PC-9 (cell line): Measurements from ENCODE around the gene FUOM. TPM values are rescaled to one million over a fixed set of nuclear protein-coding genes. Genes with fewer than 3 reads are reported as not detected.

Source experiments
- BruUV-seq: library from RNA; stranded (reverse); fragments of 400-500 nt; replicated peaks from 2 replicates; lab custom pipeline; 2021; lab: Mats Ljungman, UMichigan
- CTCF ChIA-PET: fragments of 300-600 bp; sonication (Branson Sonifier 250); formaldehyde crosslinking; loops from one replicate; lab custom pipeline; 2022; ENCODE audit warnings: antibody characterized with exemption; lab: Charles Lee
- POLR2A ChIA-PET: fragments of 300-600 bp; sonication (Branson Sonifier 250); formaldehyde crosslinking; loops from one replicate; lab custom pipeline; 2022; ENCODE audit warnings: antibody characterized with exemption; ENCODE audit not compliant: unreplicated experiment; lab: Charles Lee
- DNase-seq, 2 experiments: peaks; one replicate each; pipeline versions ENCODE4 v3.0.0 to v3.0.0-alpha.2; 2015 to 2022; ENCODE audit warnings: mixed read lengths in 1 of 2
- H2AFZ ChIP-seq: fragments of 200-600 bp; sonication (generic); 2 replicates; pipeline ENCODE4 v1.8.1; 2017; ENCODE audit warnings: antibody characterized with exemption
- H3F3A ChIP-seq: fragments of 200-600 bp; sonication (generic); 2 replicates; pipeline ENCODE4 v1.8.1; 2017; ENCODE audit warnings: antibody characterized with exemption, mild to moderate bottlenecking, low read depth; ENCODE audit not compliant: insufficient read depth
- H3K27ac ChIP-seq: fragments of 200-600 bp; sonication (generic); 2 replicates; pipeline ENCODE4 v1.6.1; 2016; ENCODE audit warnings: mixed run types
- H3K27me3 ChIP-seq: fragments of 200-600 bp; sonication (generic); 2 replicates; pipeline ENCODE4 v1.6.1; 2016; ENCODE audit warnings: low read depth, mixed run types; ENCODE audit not compliant: insufficient read depth
- H3K36me3 ChIP-seq: fragments of 200-600 bp; sonication (generic); 2 replicates; pipeline ENCODE4 v1.6.1; 2016; ENCODE audit warnings: low read depth, mixed run types
- H3K4me1 ChIP-seq: fragments of 200-600 bp; sonication (generic); replicated peaks from 2 replicates; pipeline ENCODE4 v1.6.1; 2016; ENCODE audit warnings: mixed run types; ENCODE audit not compliant: insufficient read depth
- H3K4me2 ChIP-seq: fragments of 200-600 bp; sonication (generic); 2 replicates; pipeline ENCODE4 v1.6.1; 2017; ENCODE audit warnings: mixed run types
- H3K4me3 ChIP-seq: fragments of 200-600 bp; sonication (generic); 2 replicates; pipeline ENCODE4 v1.6.1; 2016; ENCODE audit warnings: mixed run types
- H3K79me2 ChIP-seq: fragments of 200-600 bp; sonication (generic); 2 replicates; pipeline ENCODE4 v1.6.1; 2017; ENCODE audit warnings: low read depth, mixed run types
- H3K9me2 ChIP-seq: fragments of 200-600 bp; sonication (generic); 2 replicates; pipeline ENCODE4 v1.8.1; 2017; ENCODE audit warnings: mild to moderate bottlenecking; ENCODE audit not compliant: insufficient read depth
- H3K9me3 ChIP-seq: fragments of 200-600 bp; sonication (generic); 2 replicates; pipeline ENCODE4 v1.8.1; 2016; ENCODE audit warnings: low read depth; ENCODE audit not compliant: insufficient read depth
- H4K20me1 ChIP-seq: fragments of 200-600 bp; sonication (generic); 2 replicates; pipeline ENCODE4 v1.8.1; 2017; ENCODE audit not compliant: insufficient read depth
- EZH2 ChIP-seq: fragments of 200-600 bp; sonication (generic); IDR thresholded peaks from 2 replicates; pipeline ENCODE4 v1.8.0; 2017; ENCODE audit warnings: antibody characterized with exemption, low read depth
- intact Hi-C: fragments of 100-400 bp; cut with micrococcal nuclease; formaldehyde crosslinking; loops from one replicate; pipeline ENCODE4 v1.10.0; 2022; ENCODE audit not compliant: unreplicated experiment
- total RNA-seq: library from RNA; stranded (reverse); gene quantifications from 2 replicates; pipeline ENCODE4 v1.2.3, GENCODE V29; 2021
- TF ChIP-seq, protein P1 (sequence below): fragments of 200-600 bp; sonication (generic); conservative IDR thresholded peaks from 2 replicates; pipeline ENCODE4 v1.6.1; 2017; ENCODE audit warnings: mixed run types, antibody characterized with exemption, mild to moderate bottlenecking, moderate library complexity

FUOM gene
- total RNA-seq, 1 experiment from 2014 or later, result 7.4 TPM

DNA sequence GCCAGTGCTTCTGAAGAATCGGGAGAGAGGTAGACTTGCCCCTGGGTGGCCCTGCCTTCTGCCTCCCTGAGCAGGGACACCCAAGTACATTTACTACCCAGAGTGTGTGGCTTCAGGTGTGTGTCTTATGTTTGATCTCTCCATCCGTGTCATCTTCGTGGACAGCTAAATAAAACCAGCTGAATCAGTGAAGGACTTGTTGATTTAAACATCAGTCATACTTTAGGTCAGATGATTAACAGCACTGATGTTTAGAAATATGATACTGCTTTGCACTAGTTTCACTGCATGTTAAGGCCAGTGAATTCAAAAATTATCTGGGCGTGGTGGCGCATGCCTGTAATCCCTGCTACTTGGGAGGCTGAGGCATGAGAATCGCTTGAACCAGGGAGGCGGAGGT lies 40.1 kb upstream of the FUOM start:
- H3K27me3 ChIP-seq, result no peaks in the 10 kb centered on the region
- no peak overlapping the region for H3K27ac ChIP-seq
- no TSS peak for BruUV-seq
- no peaks in the 10 kb centered on the region for H3K36me3 ChIP-seq
- no peak for DNase-seq
- no peak overlapping the region for H3K4me3 ChIP-seq
- peaks cover 27% of the 10 kb centered on the region for H3K79me2 ChIP-seq
- H2AFZ ChIP-seq, result no peak overlapping the region
- no peak overlapping the region for H3K4me2 ChIP-seq
- no peaks in the 10 kb centered on the region for H4K20me1 ChIP-seq
- ChIA-PET POLR2A (no interaction called here), CTCF (no interaction called here)
- H3K9me2 ChIP-seq, result no peaks in the 10 kb centered on the region
- no peaks in the 10 kb centered on the region for H3K9me3 ChIP-seq
- peaks cover 4% of the 10 kb centered on the region; the same call in 1 of the 2 replicates for H3F3A ChIP-seq
- intact Hi-C loops, result loop anchor here (10.0 kb wide), 1 partner anchor 73 kb away; no protein-coding TSS in a partner anchor
- TF ChIP-seq, protein P1, sequence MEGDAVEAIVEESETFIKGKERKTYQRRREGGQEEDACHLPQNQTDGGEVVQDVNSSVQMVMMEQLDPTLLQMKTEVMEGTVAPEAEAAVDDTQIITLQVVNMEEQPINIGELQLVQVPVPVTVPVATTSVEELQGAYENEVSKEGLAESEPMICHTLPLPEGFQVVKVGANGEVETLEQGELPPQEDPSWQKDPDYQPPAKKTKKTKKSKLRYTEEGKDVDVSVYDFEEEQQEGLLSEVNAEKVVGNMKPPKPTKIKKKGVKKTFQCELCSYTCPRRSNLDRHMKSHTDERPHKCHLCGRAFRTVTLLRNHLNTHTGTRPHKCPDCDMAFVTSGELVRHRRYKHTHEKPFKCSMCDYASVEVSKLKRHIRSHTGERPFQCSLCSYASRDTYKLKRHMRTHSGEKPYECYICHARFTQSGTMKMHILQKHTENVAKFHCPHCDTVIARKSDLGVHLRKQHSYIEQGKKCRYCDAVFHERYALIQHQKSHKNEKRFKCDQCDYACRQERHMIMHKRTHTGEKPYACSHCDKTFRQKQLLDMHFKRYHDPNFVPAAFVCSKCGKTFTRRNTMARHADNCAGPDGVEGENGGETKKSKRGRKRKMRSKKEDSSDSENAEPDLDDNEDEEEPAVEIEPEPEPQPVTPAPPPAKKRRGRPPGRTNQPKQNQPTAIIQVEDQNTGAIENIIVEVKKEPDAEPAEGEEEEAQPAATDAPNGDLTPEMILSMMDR, result no peak
- no peak for TF ChIP-seq EZH2
- peaks cover 7% of the 10 kb centered on the region; the same call in 1 of the 2 replicates for H3K4me1 ChIP-seq

DNA sequence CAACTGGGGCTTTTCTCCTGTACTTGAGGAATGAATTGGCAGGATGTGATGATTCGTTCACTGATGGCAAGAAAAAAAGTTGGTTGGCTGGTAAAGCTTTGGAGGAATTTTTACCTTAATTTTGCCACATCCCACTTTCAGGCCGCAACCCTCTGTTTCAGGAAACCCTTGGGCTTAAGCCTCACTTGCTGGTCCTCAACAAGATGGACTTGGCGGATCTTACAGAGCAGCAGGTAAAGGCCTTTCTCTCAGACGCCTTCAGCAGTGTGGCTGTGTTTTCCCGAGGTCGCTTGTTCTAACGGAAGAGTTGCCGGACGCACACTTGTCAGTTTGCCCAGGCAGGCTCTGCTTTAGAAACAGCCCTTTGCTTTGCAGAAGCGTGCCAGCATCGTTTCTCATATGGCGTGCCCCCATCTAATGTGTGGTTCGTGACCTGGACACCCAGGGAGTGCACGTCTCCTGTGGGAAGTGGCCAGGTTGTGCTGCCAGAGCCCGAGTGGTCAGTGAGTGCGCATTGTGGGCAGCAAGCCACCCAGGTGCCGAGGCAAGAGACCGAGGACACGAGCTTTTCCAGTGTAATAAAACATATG lies 38.3 kb upstream of the FUOM start:
- no peak overlapping the region for H3K27ac ChIP-seq
- H2AFZ ChIP-seq, result no peak overlapping the region
- CTCF ChIA-PET, result no interaction called here
- peaks cover 5% of the 10 kb centered on the region; the same call in 1 of the 2 replicates for H3F3A ChIP-seq
- H3K4me2 ChIP-seq, result no peak overlapping the region
- DNase-seq, result no peak
- no peaks in the 10 kb centered on the region for H3K27me3 ChIP-seq
- H3K9me2 ChIP-seq, result no peaks in the 10 kb centered on the region
- H3K36me3 ChIP-seq, result no peaks in the 10 kb centered on the region
- peaks cover 27% of the 10 kb centered on the region for H3K79me2 ChIP-seq
- H3K4me1 ChIP-seq, result peaks cover 7% of the 10 kb centered on the region; the same call in 1 of the 2 replicates
- no peak for TF ChIP-seq EZH2
- TF ChIP-seq, protein P1, result no peak
- no peak overlapping the region for H3K4me3 ChIP-seq
- no peaks in the 10 kb centered on the region for H3K9me3 ChIP-seq
- no TSS peak for BruUV-seq
- intact Hi-C loops, result loop anchor here (10.0 kb wide), 1 partner anchor 71 kb away; no protein-coding TSS in a partner anchor
- H4K20me1 ChIP-seq, result no peaks in the 10 kb centered on the region
- POLR2A ChIA-PET, result no interaction called here

DNA sequence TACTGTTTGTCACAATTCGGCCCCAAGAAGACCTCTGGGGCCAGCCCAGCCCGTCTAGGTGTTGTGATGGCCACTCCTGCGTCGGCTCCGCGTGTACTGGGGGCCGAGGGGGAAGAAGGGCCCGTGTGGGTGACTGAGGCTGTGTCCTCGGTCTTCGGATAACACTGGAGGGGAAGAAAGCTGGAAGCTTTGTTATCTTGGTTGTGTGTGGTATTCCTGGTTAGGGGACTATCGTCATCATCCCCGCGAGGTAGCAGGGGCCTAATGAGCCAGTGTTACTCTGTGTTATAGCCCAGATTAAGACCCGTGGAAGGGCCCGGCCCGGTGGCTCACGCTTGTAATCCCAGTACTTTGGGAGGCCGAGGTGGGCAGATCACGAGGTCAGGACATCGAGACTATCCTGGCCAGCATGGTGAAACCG lies 37.0 kb upstream of the FUOM start:
- POLR2A ChIA-PET, result no interaction called here
- peak overlapping the region; percentile 97 for H3K4me3 ChIP-seq

More for the DNA sequence above, 37.0 kb upstream of the FUOM start:
- no peaks in the 10 kb centered on the region for H3K9me2 ChIP-seq
- peaks cover 27% of the 10 kb centered on the region for H3K79me2 ChIP-seq
- no peaks in the 10 kb centered on the region for H3K36me3 ChIP-seq
- H4K20me1 ChIP-seq, result no peaks in the 10 kb centered on the region
- intact Hi-C loops, result loop anchor here (2.0 to 10.0 kb wide), 2 partner anchors 16 to 70 kb away; partner anchors contain the start of gene PAOX
- H3K4me2 ChIP-seq, result peak overlapping the region; percentile 89
- peak overlapping the region; percentile 87 for H2AFZ ChIP-seq
- CTCF ChIA-PET, result interaction anchor here (0.5 kb wide), 1 partner anchor 34 kb away, joined by 8 read pairs; no protein-coding TSS in a partner anchor
- no peak for TF ChIP-seq EZH2
- TF ChIP-seq, protein P1, result no peak
- no peak for DNase-seq
- H3K9me3 ChIP-seq, result no peaks in the 10 kb centered on the region
- peaks cover 7% of the 10 kb centered on the region; the same call in 1 of the 2 replicates for H3K4me1 ChIP-seq
- TSS peak; percentile 34 for BruUV-seq
- peak overlapping the region; percentile 84 for H3K27ac ChIP-seq
- peaks cover 10% of the 10 kb centered on the region; the same call in 1 of the 2 replicates for H3F3A ChIP-seq
- no peaks in the 10 kb centered on the region for H3K27me3 ChIP-seq
